NCI-H2029 treated with DMSO at 0.1 percent for 48 hours (cell line): ENCODE results near the gene ORC4.

ENCODE experiments used
- DNase-seq: peaks from one replicate; lab custom pipeline; 2025; lab: John Stamatoyannopoulos, UW

The ORC4 gene

GRCh38 chr2:148020111-148021058 is at the start of gene ORC4:
ORC4 (minus strand) TSS chr2:148020737; CDS start chr2:147975958, 44,779 bp downstream.
- peak; percentile 93 for DNase-seq

- peak; percentile 43 for DNase-seq
Observed at GRCh38 chr2:148067801-148068200, 47.3 kb upstream of the ORC4 start.

- no peak for DNase-seq
Observed at GRCh38 chr2:148065936-148066335, 45.4 kb upstream of the ORC4 start.

GRCh38 chr2:148063633-148064032 is 43.1 kb upstream of the ORC4 start:
- no peak for DNase-seq

- DNase-seq = no peak
Observed at GRCh38 chr2:148058641-148059040, 38.1 kb upstream of the ORC4 start.

- no peak for DNase-seq
Observed at GRCh38 chr2:148052687-148053086, 32.1 kb upstream of the ORC4 start.

- no peak for DNase-seq
Observed at GRCh38 chr2:148049284-148049683, 28.7 kb upstream of the ORC4 start.

- DNase-seq = no peak
Observed at GRCh38 chr2:148048475-148049221, 28.1 kb upstream of the ORC4 start.

GRCh38 chr2:148046802-148047201 is 26.3 kb upstream of the ORC4 start:
- DNase-seq = no peak

- DNase-seq = no peak
Observed at GRCh38 chr2:148044322-148044721, 23.8 kb upstream of the ORC4 start.

GRCh38 chr2:148042219-148042618 is 21.7 kb upstream of the ORC4 start:
- no peak for DNase-seq

GRCh38 chr2:148039783-148040182 is 19.2 kb upstream of the ORC4 start:
- DNase-seq = no peak

GRCh38 chr2:148032215-148032614 is 11.7 kb upstream of the ORC4 start:
- no peak for DNase-seq

GRCh38 chr2:148031152-148031551 is 10.6 kb upstream of the ORC4 start:
- DNase-seq = no peak

- no peak for DNase-seq
Observed at GRCh38 chr2:148028781-148029180, 8.2 kb upstream of the ORC4 start.

- no peak for DNase-seq
Observed at GRCh38 chr2:148027822-148028221, 7.3 kb upstream of the ORC4 start.

GRCh38 chr2:148026573-148026972 is 6.0 kb upstream of the ORC4 start:
- DNase-seq = no peak

- no peak for DNase-seq
Observed at GRCh38 chr2:148023861-148024260, 3.3 kb upstream of the ORC4 start.

GRCh38 chr2:148022882-148023281 is 2.3 kb upstream of the ORC4 start:
- DNase-seq = no peak

GRCh38 chr2:148022351-148022750 is 1.8 kb upstream of the ORC4 start:
- no peak for DNase-seq

GRCh38 chr2:148021886-148022285 is 1.3 kb upstream of the ORC4 start:
- no peak for DNase-seq

- DNase-seq = no peak
Observed at GRCh38 chr2:148021059-148021861, 723 bp upstream of the ORC4 start, which contains the start of gene MBD5. MBD5 (plus strand) TSS chr2:148021091.
